SK-N-SH treated with all-trans-retinoic acid at 6 μM for 48 hours (cell line): ENCODE results near the gene PLIN5.

Source experiments
- ATAC-seq: fragments of 200-7000 bp; cut with Tn5 transposase; 3 replicates; pipeline ENCODE4 v1.9.1; 2020; ENCODE audit warnings: mild to moderate bottlenecking, moderate library complexity
- CREB5 ChIP-seq: fragments of 250-450 bp; sonication (Bioruptor Pico); IDR thresholded peaks from 2 replicates; pipeline ENCODE4 v1.5.1; 2020; ENCODE audit warnings: low read depth, mild to moderate bottlenecking, moderate library complexity
- CSRNP3 ChIP-seq: fragments of 250-450 bp; sonication (Bioruptor Pico); IDR thresholded peaks from 2 replicates; pipeline ENCODE4 v1.5.1; 2021; ENCODE audit warnings: mild to moderate bottlenecking, moderate library complexity
- ESRRG ChIP-seq: fragments of 250-450 bp; sonication (Bioruptor Pico); IDR thresholded peaks from 2 replicates; pipeline ENCODE4 v1.6.1; 2021; ENCODE audit warnings: mild to moderate bottlenecking
- GLIS3 ChIP-seq: fragments of 250-450 bp; sonication (Bioruptor Pico); IDR thresholded peaks from 2 replicates; pipeline ENCODE4 v1.5.0; 2020; ENCODE audit warnings: mild to moderate bottlenecking, moderate library complexity
- OSR1 ChIP-seq: fragments of 250-450 bp; sonication (Bioruptor Pico); IDR thresholded peaks from 2 replicates; pipeline ENCODE4 v1.8.0; 2022; ENCODE audit warnings: moderate library complexity, mild to moderate bottlenecking, inconsistent platforms
- PATZ1 ChIP-seq: fragments of 250-450 bp; sonication (Bioruptor Pico); IDR thresholded peaks from 2 replicates; pipeline ENCODE4 v1.8.0; 2020; ENCODE audit warnings: mild to moderate bottlenecking, moderate library complexity, borderline replicate concordance
- POU6F1 ChIP-seq: fragments of 250-450 bp; sonication (Bioruptor Pico); IDR thresholded peaks from 2 replicates; pipeline ENCODE4 v1.8.0; 2021; ENCODE audit warnings: low read depth, mild to moderate bottlenecking, moderate library complexity, borderline replicate concordance
- PPARA ChIP-seq: fragments of 250-450 bp; sonication (Bioruptor Pico); IDR thresholded peaks from 2 replicates; pipeline ENCODE4 v1.5.0; 2020; ENCODE audit warnings: mild to moderate bottlenecking, borderline replicate concordance
- RARB ChIP-seq: fragments of 250-450 bp; sonication (Bioruptor Pico); IDR thresholded peaks from 2 replicates; pipeline ENCODE4 v1.8.0; 2021; ENCODE audit warnings: mild to moderate bottlenecking, moderate library complexity
- SNAI2 ChIP-seq: fragments of 250-450 bp; sonication (Bioruptor Pico); IDR thresholded peaks from 2 replicates; pipeline ENCODE4 v1.5.0; 2020; ENCODE audit warnings: mild to moderate bottlenecking, moderate library complexity
- TOX ChIP-seq: fragments of 250-450 bp; sonication (Bioruptor Pico); IDR thresholded peaks from 2 replicates; pipeline ENCODE4 v1.8.0; 2021; ENCODE audit warnings: mild to moderate bottlenecking, moderate library complexity, borderline replicate concordance
- TSHZ2 ChIP-seq: fragments of 250-450 bp; sonication (Bioruptor Pico); IDR thresholded peaks from 2 replicates; pipeline ENCODE4 v1.5.0; 2020; ENCODE audit warnings: mild to moderate bottlenecking, moderate library complexity
- ZC3H10 ChIP-seq: fragments of 250-450 bp; sonication (Bioruptor Pico); IDR thresholded peaks from 2 replicates; pipeline ENCODE4 v1.5.1; 2021; ENCODE audit warnings: mild to moderate bottlenecking, moderate library complexity
- ZFP3 ChIP-seq: fragments of 250-450 bp; sonication (Bioruptor Pico); IDR thresholded peaks from 2 replicates; pipeline ENCODE4 v1.5.0; 2020; ENCODE audit warnings: mild to moderate bottlenecking, moderate library complexity
- ZFP30 ChIP-seq: fragments of 450-650 bp; formaldehyde crosslinking; IDR thresholded peaks from 2 replicates; pipeline ENCODE4 v1.5.0; 2022; ENCODE audit warnings: mild to moderate bottlenecking, moderate library complexity
- ZNF565 ChIP-seq: fragments of 450-650 bp; formaldehyde crosslinking; conservative IDR thresholded peaks from 2 replicates; pipeline ENCODE4 v1.5.0; 2020; ENCODE audit warnings: low read depth, mild to moderate bottlenecking, moderate library complexity

Gene PLIN5

GRCh38 chr19:4525563-4526002, 9.4 kb downstream of the PLIN5 start:
- ATAC-seq: no peak
- TF ChIP-seq ZFP30 (no peak), TSHZ2 (CRISPR knock-in tag) (no peak), PPARA (no peak), PATZ1 (no peak), RARB (no peak), SNAI2 (CRISPR knock-in tag) (no peak), TOX (CRISPR knock-in tag) (no peak), POU6F1 (CRISPR knock-in tag) (no peak), CSRNP3 (CRISPR knock-in tag) (no peak), ESRRG (CRISPR knock-in tag) (no peak), OSR1 (no peak)

GRCh38 chr19:4524808-4525562, 10.0 kb downstream of the PLIN5 start:
- TF ChIP-seq ZFP3 (CRISPR knock-in tag) (no peak), ZNF565 (no peak), TSHZ2 (CRISPR knock-in tag) (no peak), ZC3H10 (CRISPR knock-in tag) (no peak), CREB5 (no peak), PPARA (no peak), OSR1 (no peak), GLIS3 (no peak), ZFP30 (no peak), PATZ1 (no peak), SNAI2 (CRISPR knock-in tag) (no peak), CSRNP3 (CRISPR knock-in tag) (no peak)
- peak; percentile 77 for ATAC-seq
